ENCODE measurements around the gene MLPH. TPM values are rescaled to one million over a fixed set of nuclear protein-coding genes. Genes with fewer than 3 reads are reported as not detected.

Gene MLPH
- polyA plus RNA-seq, 5 donors: 1.7 to 5.0 (median 3.1) TPM

DNA sequence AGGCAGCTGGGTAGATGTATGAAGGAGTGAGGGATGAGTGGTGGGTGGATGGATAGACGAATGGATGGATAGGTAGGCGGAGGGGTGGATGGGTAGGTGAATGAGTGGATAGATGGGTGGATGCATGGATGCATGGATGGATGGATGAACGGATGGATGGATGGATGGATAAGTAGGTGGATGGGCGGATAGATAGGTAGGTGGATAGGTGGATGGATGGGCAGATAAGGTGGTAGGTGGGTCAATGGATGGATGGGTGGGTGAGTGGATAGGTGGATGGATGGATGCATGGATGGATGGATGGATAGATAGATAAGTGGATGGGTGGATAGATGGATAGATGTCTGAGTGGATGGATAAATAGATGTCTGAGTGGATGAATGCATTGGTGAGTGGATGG is 30.1 kb downstream of the MLPH start:
- DNase-seq: no peak

DNA sequence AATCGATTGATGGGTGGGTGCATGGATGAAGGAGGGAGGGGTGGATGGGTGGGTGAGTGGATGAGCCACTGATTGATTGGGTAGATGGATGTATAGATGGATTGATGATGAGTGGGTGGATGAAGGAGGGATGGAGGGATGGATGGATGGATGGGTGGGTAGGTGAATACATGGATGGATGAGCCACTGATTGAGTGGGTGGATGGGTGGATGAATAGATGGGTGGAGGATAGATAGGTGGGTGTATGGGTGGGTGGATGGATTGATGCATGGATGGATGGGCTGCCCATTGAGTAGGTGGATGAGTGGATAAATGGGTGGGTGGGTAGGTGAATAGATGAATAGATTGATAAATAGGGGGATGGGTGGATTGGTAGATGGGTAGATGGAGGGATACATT is 30.9 kb downstream of the MLPH start:
- DNase-seq: no peak

DNA sequence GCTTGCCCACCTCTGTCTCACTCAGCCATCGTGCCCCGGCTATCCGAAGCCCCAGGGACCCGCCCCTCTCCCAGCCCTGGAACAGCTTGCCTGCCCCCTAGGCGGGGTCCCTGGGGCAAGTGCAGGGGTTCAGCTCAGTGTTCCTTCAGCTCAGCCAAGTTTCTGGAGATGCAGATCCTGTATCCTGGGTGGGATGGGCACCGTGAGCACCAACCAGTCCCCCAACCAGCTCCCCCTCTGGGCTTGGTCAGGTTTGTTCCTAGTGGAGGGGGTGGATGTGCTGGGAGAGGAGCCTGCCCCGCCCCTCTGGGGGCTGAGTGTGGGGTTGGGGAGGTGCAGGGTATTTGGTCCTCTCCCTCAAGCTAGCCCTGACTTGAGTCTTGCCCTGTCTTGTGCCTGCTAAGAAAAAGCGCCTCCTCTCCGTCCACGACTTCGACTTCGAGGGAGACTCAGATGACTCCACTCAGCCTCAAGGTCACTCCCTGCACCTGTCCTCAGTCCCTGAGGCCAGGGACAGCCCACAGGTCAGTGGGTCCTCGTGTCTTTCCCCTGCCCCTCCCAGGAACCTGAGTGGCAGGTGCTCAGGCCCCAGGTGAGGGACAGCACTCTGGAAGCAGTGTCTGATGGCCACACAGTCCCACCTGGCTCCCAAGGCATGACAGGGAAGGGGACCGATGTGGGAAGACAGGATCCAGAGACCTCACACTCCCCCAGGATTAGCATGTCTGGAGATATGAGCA is 32.6 kb downstream of the MLPH start:
- DNase-seq: no peak

DNA sequence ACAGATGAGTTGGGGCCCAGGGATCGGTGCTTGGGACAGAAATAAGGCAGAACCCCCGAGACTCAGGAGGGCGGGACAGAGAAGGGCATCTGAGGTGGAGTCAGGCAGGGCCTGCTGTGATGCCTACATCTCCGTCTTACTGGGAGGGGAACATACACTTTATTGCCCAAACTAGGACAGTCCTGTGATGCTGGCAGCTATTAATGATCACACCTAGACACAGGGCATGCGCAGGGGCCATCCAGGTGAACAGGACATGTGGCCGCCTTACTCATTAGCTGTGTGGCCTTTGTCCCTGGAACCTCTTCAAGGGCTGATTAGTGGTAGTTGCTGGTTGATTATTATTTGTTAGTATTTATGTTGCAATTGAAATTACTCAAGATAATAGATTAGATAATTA is 33.2 kb downstream of the MLPH start:
- no peak for DNase-seq

DNA sequence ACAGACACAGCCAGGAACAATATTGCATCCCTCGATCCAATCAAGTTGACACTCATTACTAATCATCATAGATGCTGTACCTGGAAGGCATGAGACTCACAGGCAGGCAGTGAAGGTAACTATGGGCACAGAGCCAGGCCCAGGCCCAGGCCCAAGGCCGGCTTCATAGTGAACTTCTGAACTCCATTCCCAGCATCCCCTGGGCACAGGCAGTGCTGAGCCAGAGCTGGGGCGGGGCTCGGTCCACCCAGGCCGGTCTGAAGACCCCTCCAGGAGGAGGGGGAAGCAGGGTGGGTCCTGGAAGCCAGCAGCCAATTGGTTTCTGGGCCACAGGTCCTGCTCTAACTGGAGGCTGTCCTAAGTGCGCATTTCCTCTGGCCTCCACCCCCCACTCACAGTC is 37.6 kb downstream of the MLPH start:
- no peak for DNase-seq

DNA sequence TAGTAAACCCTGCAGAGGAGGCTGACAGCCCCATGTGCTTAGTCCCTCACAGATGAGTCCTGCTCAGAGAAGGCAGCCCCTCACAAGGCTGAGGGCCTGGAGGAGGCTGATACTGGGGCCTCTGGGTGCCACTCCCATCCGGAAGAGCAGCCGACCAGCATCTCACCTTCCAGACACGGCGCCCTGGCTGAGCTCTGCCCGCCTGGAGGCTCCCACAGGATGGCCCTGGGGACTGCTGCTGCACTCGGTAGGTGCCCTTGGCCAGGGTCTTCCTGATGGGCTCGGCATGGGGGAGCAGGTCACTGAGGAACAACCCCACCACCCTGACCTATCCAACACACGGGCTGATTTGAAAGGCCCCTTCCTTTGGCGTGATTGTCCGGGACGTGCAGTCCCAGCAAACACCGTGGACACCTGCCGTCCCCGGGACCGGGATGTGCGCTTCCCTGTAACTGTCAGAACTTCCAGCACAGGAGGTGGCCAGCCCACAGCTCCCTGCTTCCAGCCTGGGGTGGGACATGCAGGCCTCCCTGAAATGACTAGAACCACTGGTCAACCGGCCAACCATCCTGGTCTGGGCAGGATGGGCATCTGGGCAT is 38.6 kb downstream of the MLPH start:
- DNase-seq: no peak

DNA sequence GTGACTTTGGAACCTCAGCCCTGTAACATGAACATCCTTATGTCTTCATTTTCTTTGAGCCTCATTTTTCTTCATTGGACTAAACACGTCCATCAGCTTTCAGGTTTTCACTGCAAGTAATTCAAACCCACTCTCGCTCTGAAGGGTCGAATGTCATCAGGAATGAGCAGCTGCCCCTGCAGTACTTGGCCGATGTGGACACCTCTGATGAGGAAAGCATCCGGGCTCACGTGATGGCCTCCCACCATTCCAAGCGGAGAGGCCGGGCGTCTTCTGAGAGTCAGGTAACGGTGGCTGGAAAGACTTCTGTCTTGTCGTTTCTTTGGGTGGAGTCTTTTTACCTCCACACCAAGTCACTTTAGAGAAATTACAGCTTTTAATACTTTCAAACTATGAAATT is 40.2 kb downstream of the MLPH start:
- DNase-seq: no peak

DNA sequence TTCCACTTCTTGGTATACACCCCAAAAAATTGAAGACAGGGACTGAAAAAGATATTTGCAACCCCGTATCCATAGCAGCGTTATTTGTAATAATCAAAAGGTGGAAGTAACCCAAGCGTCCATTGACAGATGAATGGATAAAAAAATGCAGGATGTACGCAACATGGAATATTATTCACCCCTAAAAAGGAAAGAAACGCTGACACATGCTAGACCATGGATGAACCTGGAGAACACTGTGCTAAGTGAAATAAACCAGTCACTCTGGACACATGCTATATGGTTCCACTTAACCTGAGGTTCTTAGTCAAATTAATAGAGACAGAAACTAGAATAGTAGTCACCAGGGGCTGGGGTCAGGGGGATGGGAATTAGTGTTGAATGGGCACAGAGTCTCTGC is 40.7 kb downstream of the MLPH start:
- no peak for DNase-seq

DNA sequence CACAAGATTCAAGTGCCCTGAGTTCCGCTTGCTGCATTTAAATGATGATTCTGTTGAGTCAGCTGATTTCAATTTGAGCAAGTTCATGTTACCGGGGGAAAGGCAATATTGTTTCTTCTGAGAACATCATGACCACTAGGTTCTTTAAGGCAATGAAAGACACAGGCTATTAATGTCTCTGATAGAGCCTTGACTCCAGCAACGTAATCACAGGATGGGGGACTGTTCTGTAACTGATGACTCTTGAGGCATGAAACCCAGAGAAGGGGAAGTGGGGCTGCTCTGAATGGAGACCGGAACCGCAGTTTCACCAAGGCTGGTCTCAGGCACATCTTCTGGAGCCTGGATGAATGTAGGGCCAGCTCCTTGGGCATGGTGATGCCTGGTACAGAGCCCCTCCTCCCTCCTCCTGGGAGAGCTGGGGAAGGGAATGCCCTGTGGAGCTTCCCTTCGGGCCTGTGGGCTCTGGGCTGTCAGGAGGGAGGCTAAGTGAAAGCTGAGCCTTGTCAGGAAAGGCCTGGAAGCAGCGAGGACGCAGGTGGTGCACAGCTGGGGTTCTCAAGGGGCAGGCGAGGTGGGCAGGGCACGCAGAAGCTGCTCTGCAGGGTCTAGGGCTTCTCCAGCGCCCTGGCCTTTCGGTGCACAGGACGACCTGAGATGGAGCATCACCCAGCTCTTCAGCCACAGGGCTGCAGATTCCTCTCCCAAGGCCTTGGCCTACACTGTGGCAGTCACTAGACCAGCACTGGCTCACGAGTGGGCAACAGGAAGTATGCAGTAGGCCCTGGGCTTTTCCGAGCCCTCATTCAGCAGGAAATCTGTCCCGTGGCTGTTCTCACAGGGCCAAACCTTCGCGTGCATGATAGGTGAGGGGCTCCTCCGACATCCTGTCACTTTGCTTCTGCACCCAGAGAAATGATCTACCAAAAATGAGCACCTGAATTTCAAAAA is 42.7 kb downstream of the MLPH start:
- DNase-seq: no peak

DNA sequence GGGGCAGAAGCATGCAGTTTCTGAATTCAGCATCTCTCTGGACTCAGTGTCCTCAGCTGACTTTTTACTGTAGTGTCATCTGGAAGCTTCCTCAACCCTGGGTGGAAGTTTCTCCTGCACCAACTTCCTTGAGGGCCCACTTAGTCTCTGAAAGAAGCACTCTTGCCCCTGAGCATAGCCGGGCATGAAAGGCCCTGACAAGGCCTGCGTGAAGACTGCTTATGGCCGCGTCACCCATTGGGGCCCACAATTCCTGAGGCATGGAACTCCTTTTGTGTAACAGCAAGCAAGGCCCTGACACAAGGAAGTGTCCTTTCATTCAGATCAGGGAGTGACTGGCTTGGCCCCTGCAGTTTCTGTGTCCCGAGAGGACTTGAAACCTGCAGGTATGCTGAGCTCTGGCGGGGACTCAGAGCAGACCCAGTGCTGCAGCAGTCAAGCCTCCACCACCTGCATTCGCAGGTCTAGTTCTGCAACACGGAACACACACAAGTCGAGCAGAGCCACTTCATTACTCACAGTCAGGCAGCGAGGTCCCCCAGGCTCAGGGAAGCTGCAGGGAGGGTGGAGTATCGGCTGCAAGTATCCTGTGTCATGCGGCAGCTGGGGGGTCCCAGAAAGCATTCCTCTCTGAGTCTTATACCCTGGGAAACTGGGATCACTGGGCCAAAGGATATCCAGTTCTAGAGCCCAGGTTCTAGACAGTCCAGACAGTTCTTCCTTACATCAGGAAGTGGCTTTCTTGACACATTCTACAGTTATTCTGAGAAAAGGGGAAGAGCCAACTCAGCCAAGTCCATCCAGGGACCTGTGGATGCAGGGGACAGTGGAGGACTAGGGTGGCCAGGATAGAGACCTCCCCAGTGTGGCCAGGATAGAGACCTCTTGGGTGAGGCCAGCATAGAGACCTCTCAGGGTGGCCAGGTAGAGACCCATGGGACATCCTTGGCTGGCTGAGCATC is 43.7 kb downstream of the MLPH start:
- DNase-seq: no peak

DNA sequence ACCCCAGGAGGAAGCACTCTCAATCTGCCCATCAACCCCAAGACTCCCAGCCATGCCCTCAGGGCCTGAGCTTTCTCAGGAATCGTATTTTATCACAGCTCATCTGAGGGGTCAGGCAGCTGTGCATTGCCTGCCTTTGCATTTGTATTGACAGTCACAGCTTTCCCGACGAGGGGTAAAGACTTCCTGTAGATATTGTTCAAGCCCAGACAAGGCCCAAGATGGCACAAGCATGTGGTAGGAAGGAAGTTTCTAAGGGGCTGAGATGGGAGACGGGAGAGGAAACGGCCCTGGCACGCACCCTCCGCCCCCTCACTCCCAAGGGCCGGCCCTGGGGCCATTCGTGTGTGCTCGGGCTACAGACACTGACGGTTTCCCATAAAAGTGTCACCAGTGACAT is 45.1 kb downstream of the MLPH start:
- DNase-seq: no peak

DNA sequence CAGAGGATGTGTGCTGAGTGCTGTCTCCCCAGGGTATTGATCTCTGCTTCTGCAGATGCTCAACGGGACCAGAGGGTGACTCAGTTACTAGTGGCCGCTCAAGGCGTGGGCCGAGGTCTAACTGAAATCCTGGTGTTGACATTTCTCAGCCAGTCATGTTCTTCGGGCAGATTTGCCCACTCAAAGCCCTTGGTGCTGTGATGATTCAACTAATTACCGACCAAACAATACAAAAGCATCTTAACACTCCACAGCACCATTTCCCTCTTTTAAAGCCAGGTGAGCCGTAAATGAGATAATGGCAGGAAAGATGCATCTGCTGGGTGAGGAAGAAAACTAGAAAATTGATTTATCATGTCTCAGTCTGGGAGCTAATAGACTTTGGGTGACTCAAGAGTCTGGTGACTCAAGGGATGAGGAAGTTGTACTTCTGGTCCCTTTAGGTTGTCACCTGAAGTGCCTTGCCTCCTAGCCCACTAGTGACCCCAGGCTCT is 46.7 kb downstream of the MLPH start:
- no peak for DNase-seq

DNA sequence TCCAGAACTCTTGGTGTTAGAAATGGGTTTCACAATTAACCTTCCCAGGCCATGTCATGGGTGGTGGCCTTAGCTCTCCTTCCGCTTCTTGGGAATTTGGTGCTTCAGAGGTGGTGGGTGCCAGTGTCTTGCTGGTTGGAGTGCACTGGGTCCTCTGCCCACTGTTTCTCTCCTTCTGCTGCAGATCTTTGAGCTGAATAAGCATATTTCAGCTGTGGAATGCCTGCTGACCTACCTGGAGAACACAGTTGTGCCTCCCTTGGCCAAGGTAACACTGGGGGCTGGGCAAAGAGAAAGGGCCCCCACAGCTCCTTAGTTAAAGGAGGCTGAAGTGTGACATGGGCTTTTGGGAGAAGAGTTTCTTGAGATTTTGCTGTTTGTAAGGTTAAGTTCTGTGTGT is 47.3 kb downstream of the MLPH start:
- no peak for DNase-seq

DNA sequence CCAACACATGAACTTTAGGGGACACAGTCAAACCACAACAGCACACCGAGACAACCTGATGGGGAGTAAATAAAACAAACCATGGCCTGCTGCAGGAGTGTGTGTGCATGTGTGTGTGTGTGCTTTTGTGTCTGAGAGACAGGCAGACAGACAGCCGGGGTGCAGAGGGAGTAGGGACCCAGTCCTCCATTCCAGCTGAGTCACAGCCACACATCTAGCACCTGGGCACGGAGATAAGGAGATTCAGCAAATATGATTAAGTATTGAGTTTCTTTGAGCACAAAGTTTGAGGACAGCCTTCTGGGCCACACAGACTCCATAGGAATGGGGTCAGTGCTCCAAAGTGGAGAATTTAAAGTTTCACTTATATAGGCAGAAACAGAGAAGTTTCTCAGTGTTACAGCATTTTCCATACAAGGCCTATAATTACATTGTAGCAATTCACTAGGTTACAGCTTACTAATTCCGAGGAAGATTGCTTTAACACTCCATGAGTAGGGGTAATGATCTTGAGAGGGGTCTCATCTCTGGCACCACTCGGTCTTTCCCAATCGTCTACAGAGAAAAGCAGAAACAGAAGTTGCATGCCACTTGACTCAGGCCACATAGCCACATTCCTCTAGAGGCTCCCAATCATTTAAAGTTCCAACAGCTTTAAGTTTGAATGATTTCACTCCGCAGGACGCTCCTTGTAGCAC is 48.5 kb downstream of the MLPH start:
- DNase-seq: no peak

DNA sequence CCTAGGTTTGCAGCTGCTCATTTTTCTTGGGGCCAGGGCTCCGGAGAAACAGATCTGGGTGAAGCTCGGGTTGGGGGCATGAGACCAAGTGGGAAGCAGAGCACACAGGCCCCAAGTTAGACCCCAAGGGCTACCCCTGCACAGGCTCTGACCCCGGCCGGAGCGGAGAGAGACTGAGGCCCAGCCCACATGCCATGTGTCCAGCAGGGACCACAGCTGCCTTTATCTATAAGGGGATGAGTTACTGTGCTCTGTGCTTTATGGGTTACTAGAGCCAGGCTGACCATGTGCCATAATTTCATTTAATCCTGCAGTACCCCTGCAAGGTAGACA is 49.0 kb downstream of the MLPH start:
- DNase-seq: no peak

DNA sequence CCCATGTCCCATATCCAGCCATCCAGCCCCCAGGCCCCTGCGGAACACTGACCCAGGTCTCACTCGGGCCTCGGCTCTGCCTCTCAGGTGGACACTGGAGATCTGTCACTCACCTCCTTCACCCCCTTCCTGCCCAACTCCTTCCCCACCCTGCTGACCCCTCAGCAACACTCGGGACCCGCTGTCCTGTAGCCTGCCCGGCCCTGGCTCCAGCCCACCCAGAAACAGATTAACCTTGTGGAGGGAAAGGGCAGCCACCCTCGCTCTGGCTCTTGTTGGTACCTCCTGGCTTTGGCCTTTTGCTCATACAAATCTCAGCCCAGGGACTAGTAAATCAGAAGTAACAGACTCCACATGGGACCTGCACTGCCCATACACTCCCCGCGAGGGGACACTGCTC is 49.6 kb downstream of the MLPH start:
- no peak for DNase-seq

DNA sequence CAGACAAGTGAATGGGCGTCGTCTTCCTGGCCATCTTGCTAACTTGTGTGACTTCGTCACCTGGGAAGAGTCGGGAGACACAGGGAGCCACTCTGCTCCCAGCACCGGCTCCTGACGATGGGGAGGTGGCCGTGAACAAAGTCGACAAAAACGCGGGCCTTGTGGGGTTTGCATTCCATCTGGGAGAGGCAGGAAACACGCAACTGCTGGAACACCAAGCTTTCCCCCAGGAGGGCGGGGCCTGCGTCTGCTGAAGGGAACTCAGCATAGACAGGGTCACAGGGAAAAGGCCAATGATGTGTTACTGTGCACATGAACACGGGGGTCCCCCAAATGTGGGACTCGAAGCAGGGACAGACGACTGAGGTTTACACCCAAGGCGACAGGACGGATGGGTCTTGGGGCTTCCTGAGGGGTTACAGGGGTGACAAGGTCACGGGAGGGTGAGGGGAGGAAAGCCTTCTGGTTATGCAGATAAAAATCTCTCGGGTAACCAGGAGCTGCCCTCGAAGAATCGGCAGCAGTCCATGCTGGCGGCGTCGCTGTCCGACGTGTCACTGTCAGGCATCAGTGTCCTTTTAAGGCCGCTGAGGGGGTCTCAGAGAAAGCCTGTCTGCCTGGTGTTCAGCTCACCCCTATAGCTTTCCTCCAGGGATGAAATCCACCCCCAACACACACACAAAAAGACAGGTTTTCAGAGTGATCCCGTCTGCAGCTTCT is 51.1 kb downstream of the MLPH start:
- no peak for DNase-seq

DNA sequence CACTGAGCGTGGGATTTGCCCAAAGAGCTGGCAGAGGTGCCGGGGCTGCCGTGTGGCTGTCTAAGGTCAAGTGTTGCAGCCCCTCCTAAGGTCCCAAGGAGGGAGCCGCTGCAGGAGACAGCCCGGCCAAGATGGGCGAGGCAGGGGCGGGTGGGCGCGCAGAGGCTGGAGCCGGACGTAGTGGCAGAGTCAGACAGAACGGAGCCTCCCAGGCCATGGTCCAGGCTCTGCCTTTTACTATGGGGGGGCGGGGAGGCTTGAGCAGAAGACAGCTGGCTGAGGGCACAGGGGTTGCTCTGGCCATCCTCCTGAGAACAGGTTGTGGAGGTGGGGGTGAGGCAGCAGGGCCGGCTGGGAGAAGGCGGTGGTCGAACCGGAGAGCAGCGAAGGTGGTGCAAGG is 51.9 kb downstream of the MLPH start:
- no peak for DNase-seq

DNA sequence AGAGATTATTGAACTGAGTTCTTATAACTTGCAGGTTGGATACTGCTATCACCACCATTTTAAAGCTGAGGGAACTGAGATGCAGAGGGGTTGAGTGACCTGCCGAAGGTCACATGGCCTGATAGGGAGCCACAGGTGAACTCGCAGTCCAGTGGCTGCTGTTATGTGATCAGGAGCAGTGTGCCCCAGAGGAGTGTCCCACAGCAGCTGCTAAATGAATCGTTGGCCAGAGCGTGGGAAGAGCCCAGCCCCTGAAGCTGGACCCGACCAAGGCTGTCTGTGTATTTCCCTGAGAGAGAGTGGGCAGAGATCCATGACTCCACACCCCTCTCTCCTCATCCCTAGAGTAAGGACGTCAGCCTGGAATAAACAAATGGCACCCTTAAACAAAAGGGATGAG is 52.6 kb downstream of the MLPH start:
- no peak for DNase-seq

DNA sequence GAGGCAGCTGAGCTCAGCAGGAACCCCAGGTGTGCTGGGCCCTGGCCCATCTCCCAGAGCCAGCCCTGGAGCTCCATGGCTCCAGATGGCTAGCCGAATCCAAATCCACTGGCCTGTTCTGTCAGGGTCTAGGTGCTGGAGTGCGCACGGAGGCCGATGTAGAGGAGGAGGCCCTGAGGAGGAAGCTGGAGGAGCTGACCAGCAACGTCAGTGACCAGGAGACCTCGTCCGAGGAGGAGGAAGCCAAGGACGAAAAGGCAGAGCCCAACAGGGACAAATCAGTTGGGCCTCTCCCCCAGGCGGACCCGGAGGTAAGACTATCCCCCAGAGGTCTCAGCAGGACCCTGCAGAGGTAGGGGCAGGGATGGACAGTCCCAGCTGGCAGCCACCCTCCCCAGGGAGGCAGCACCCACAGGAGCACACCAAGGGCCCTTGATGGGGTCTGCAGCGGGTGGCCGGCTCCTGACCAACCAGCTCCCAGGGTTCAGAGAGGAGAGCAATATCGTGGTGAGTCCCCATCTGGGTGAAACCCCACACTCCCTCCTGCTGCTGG is 53.2 kb downstream of the MLPH start:
- DNase-seq: no peak

Measured in right lung (tissue), 5 donors.